Memory B cell (primary cell): Measurements from ENCODE around the gene EXOC3.

Experiments used
- ATAC-seq: fragments of 150-1000 bp; cut with Tn5 transposase; 2 replicates; pipeline ENCODE4 v1.10.0; 2021; ENCODE audit warnings: low read depth, mild to moderate bottlenecking, moderate library complexity
- DNase-seq, 2 donors: peaks; one replicate each; pipeline ENCODE4 v3.0.0; 2022; ENCODE audit warnings: low spot score in 2 of 2
- H3K27ac Mint-ChIP-seq: one replicate; pipeline ENCODE4 v1.8.0; 2022; ENCODE audit warnings: mild to moderate bottlenecking, moderate library complexity, mixed read lengths
- H3K27me3 Mint-ChIP-seq: one replicate; pipeline ENCODE4 v1.8.0; 2022; ENCODE audit warnings: mixed read lengths
- H3K36me3 Mint-ChIP-seq: one replicate; pipeline ENCODE4 v1.8.0; 2022; ENCODE audit warnings: mild to moderate bottlenecking, mixed read lengths
- H3K4me1 Mint-ChIP-seq: one replicate; pipeline ENCODE4 v1.8.0; 2022; ENCODE audit warnings: mixed read lengths
- H3K4me3 Mint-ChIP-seq: one replicate; pipeline ENCODE4 v1.8.0; 2022; ENCODE audit warnings: mild to moderate bottlenecking, moderate library complexity, mixed read lengths
- H3K9me3 Mint-ChIP-seq: one replicate; pipeline ENCODE4 v1.8.0; 2022; ENCODE audit warnings: mixed read lengths

EXOC3 gene

GRCh38 chr5:427415-428087, 15.4 kb upstream of the EXOC3 start:
- Mint-ChIP-seq H3K9me3 (peaks cover 10% of the 10 kb centered on the region), H3K4me3 (no peak overlapping the region), H3K36me3 (peaks cover 6% of the 10 kb centered on the region), H3K4me1 (peaks cover 13% of the 10 kb centered on the region), H3K27ac (no peak overlapping the region), H3K27me3 (peaks cover 19% of the 10 kb centered on the region)
- DNase-seq (no peak), ATAC-seq (no peak)

DNA sequence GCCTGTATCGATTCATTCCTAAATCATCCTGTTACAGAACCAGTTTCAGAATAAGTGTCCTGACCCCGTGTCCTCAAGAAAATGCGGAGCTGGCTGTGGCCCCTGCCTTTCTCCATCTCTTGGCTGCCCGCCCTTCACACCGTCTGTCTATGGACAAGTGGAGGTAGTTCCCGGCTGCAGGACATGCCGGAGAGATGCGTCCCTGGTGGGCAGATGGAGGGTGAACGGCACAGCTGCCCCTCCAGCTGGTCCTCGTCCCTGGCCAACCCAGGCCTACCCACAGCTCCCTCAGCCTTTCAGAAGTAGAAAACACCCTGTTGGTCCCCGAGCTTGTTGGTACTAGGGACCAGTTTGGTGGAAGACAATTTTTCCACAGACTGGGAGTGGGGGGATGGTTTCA, 14.8 kb upstream of the EXOC3 start:
- H3K27me3 Mint-ChIP-seq, result peaks cover 20% of the 10 kb centered on the region
- H3K27ac Mint-ChIP-seq, result no peak overlapping the region
- no peak for DNase-seq
- no peak for ATAC-seq
- peaks cover 10% of the 10 kb centered on the region for H3K9me3 Mint-ChIP-seq
- H3K4me3 Mint-ChIP-seq, result no peak overlapping the region
- H3K4me1 Mint-ChIP-seq, result peaks cover 13% of the 10 kb centered on the region
- H3K36me3 Mint-ChIP-seq, result peaks cover 6% of the 10 kb centered on the region

DNA sequence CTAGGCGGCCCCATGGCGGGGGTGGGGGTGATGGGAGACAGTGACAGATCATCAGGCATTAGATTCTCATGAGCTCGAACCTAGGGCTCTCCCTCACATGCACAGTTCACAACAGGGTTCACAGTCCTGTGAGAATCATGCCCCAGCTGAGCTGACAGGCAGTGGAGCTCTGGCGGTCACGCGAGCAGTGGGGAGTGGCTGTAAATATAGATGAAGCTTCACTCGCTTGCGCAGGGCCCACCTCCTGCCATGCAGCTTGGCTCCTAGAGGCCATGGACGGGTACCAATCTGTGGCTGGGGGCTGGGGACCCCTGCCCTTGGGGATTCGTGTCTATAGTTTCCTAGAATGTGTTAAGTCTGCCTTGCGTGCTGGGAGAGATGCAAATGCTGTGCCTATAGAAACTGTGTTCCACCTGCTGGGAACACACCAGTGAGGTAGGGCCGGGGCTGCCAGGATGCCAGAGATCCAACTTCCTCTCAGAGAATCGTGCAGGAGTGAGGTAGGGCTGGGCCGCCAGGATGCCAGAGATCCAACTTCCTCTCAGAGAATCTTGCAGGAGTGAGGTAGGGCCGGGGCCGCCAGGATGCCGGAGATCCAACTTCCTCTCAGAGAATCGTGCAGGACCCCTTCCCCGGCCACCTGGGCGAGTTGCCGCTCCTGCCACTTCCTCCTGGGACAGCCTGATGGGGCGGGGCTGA, 14.1 kb upstream of the EXOC3 start:
- DNase-seq (no peak), ATAC-seq (no peak)
- peaks cover 22% of the 10 kb centered on the region for H3K27me3 Mint-ChIP-seq
- peaks cover 11% of the 10 kb centered on the region for H3K4me1 Mint-ChIP-seq
- no peak overlapping the region for H3K27ac Mint-ChIP-seq
- peaks cover 10% of the 10 kb centered on the region for H3K9me3 Mint-ChIP-seq
- H3K36me3 Mint-ChIP-seq, result peaks cover 6% of the 10 kb centered on the region
- H3K4me3 Mint-ChIP-seq, result no peak overlapping the region

- peaks cover 4% of the 10 kb centered on the region for H3K4me1 Mint-ChIP-seq
- H3K36me3 Mint-ChIP-seq, result peaks cover 6% of the 10 kb centered on the region
- DNase-seq (no peak), ATAC-seq (no peak)
- peaks cover 22% of the 10 kb centered on the region for H3K27me3 Mint-ChIP-seq
- H3K4me3 Mint-ChIP-seq, result no peak overlapping the region
- H3K27ac Mint-ChIP-seq, result no peak overlapping the region
- peaks cover 10% of the 10 kb centered on the region for H3K9me3 Mint-ChIP-seq
Measured at GRCh38 chr5:429453-430188, 13.4 kb upstream of the EXOC3 start.

- DNase-seq, result no peak
- H3K27me3 Mint-ChIP-seq, result peaks cover 22% of the 10 kb centered on the region
- H3K27ac Mint-ChIP-seq, result no peak overlapping the region
- no peaks in the 10 kb centered on the region for H3K4me1 Mint-ChIP-seq
- no peak overlapping the region for H3K4me3 Mint-ChIP-seq
- H3K36me3 Mint-ChIP-seq, result peaks cover 6% of the 10 kb centered on the region
- H3K9me3 Mint-ChIP-seq, result peaks cover 10% of the 10 kb centered on the region
- no peak for ATAC-seq
Measured at GRCh38 chr5:430214-430925, 12.6 kb upstream of the EXOC3 start.

DNA sequence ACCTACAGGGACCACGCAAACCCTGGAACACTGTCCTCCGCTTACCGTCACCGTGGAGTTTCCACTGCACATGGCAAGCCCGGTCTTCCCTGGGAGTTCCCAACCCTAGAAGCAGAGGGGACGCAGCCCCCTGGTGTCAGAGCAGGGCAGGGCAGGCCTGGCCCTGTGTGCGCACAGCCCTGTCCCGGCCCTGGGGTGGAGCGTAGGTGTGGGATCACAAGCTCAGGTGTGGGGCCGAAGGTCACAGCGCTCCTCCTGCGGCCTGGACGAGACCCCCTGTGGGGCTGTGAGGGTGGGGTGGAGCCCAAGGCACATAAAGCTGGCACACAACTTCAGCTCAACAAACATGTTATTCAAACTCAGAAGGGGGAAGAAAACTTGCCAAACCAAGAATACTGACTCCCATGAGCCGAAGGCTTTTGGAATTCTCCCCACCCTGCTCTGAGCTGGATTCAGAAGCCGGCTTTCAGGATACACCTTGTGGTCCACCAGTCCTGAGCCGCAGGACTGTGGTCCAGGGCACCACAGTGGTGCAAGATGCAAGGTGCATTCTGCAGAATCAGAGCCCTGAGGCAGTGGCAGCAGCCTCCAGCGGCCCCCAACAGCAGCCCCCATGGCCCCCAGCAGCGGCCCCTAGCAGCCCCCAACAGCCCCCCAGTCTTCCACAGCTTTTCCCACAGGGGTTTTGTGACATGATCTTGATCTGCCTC, 11.8 kb upstream of the EXOC3 start:
- no peak for DNase-seq
- Mint-ChIP-seq H3K4me3 (no peak overlapping the region), H3K27me3 (peaks cover 20% of the 10 kb centered on the region), H3K9me3 (peaks cover 8% of the 10 kb centered on the region), H3K4me1 (no peaks in the 10 kb centered on the region), H3K27ac (no peak overlapping the region), H3K36me3 (peaks cover 4% of the 10 kb centered on the region)
- ATAC-seq, result peak; percentile 89

- Mint-ChIP-seq H3K9me3 (peaks cover 3% of the 10 kb centered on the region), H3K4me3 (no peak overlapping the region), H3K27me3 (peaks cover 18% of the 10 kb centered on the region), H3K4me1 (no peaks in the 10 kb centered on the region), H3K27ac (no peak overlapping the region), H3K36me3 (no peaks in the 10 kb centered on the region)
- DNase-seq, result no peak
- ATAC-seq, result no peak
Measured at GRCh38 chr5:431711-432050, 11.3 kb upstream of the EXOC3 start.

DNA sequence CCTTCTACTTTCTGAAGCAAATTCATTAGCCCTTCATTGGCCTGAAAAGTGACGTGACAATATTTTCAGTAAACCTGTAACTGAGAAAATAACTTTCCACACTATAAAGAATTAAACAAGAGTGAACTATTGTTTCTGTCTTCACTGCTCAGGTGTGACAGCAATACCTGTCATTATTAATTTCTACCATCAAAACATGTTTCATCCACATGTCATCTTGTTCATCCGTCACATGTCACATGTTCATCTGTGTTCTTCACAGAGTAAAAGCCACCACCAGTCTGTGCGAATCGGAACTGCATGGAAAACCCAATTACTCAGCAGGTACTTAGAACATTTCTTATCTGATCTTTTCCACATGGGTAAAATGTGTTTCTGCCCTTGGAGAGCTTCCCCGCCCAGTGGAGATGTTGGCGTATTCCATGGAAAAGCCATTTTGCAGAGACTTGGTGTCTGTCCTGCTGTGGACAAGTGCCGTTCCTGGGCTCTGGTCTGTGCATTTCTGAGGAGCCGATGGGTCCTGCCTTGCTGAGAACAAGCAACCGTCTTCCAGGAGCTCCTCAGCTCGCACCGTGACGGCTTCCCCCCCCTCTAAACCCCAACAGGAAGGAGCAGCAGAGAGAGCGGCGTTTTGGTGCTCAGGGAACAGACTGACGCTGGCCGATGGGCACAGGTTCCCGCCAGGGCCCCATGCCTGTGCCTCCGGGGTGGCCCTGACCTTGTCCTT, 10.6 kb upstream of the EXOC3 start:
- DNase-seq (no peak), ATAC-seq (no peak)
- H3K4me1 Mint-ChIP-seq, result no peaks in the 10 kb centered on the region
- peaks cover 18% of the 10 kb centered on the region for H3K27me3 Mint-ChIP-seq
- no peak overlapping the region for H3K27ac Mint-ChIP-seq
- no peak overlapping the region for H3K4me3 Mint-ChIP-seq
- no peaks in the 10 kb centered on the region for H3K36me3 Mint-ChIP-seq
- no peaks in the 10 kb centered on the region for H3K9me3 Mint-ChIP-seq

DNA sequence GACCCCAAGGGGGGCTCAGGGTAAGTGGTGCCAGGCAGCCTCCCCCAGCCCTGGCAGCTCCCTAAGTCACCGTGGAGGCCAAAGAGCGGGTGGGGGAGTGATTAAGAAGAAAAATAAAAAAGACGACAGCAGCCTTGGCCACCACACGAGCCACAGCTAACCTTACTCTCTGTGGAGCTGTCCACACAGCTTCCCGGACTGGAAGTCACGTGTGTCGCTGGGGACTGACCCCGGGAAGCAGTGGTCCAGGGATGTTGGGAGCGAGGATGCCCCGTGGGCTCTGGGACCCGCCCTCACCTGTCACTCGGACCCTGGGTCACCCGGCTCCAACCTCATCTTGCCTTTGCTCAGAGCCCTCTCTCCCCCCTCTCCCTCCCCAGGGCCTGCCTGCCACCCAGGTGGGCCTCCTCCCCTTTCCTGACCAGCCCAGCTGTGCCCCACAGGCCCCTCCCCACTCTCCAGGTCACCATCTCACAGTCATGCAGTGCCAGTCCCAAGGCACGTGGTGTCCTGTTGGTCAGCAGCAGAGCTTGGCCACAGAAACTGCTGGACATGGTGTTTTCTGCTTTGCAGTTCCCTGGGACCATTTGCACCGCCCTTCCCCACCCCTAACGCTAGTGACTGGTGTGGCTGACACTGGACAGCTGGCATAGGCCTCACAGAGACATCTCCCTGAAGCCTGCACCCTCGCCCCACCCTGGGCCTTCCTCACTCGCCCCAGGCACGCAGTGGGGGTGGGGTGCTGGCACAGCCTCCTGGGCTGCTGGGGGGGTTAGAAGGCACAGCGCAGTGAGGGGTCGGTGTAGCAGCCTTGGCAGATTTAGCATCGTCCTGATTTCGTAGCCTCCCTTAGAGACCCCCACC, 9.8 kb upstream of the EXOC3 start:
- H3K9me3 Mint-ChIP-seq, result no peaks in the 10 kb centered on the region
- ATAC-seq (no peak), DNase-seq (no peak)
- H3K36me3 Mint-ChIP-seq, result no peaks in the 10 kb centered on the region
- no peaks in the 10 kb centered on the region for H3K4me1 Mint-ChIP-seq
- peaks cover 18% of the 10 kb centered on the region for H3K27me3 Mint-ChIP-seq
- no peak overlapping the region for H3K27ac Mint-ChIP-seq
- no peak overlapping the region for H3K4me3 Mint-ChIP-seq

- H3K27ac Mint-ChIP-seq, result no peak overlapping the region
- ATAC-seq (no peak), DNase-seq (no peak)
- no peak overlapping the region for H3K4me3 Mint-ChIP-seq
- no peaks in the 10 kb centered on the region for H3K9me3 Mint-ChIP-seq
- H3K27me3 Mint-ChIP-seq, result peaks cover 18% of the 10 kb centered on the region
- H3K4me1 Mint-ChIP-seq, result no peaks in the 10 kb centered on the region
- no peaks in the 10 kb centered on the region for H3K36me3 Mint-ChIP-seq
Measured at GRCh38 chr5:433836-434235, 9.1 kb upstream of the EXOC3 start.

GRCh38 chr5:434443-435146, 8.4 kb upstream of the EXOC3 start:
- H3K9me3 Mint-ChIP-seq, result no peaks in the 10 kb centered on the region
- no peak for ATAC-seq
- H3K4me1 Mint-ChIP-seq, result no peaks in the 10 kb centered on the region
- DNase-seq, result no peak
- H3K27ac Mint-ChIP-seq, result no peak overlapping the region
- H3K4me3 Mint-ChIP-seq, result no peak overlapping the region
- no peaks in the 10 kb centered on the region for H3K36me3 Mint-ChIP-seq
- H3K27me3 Mint-ChIP-seq, result peaks cover 18% of the 10 kb centered on the region

DNA sequence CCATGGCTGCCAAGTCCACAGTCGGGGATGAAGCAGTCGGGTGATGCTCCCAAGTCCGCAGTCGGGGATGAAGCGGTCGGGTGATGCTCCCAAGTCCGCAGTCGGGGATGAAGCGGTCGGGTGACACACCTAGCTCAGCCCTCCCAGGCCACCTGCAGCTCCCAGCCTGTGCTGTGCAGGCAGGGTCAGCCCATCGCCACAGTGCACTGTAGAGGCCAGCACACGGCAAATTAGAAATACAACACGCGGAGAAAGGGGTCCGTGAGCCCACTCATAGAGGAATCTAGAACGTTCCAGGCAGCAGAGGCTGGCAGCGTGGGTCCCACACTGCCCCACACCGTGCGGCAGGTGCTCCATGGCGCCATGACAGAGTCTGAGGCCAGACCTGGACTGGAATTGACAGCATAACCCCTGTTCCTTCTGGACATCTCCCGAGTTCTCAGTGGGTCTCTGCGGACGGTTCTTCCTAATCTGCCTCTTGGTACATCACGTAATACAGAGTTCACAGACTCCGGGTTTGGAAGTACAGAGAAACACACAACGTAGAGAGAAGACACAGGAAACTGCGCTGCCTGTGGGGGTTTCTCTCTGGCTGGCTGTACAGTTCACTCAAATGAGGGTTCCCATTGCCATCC, 7.7 kb upstream of the EXOC3 start:
- Mint-ChIP-seq H3K36me3 (no peaks in the 10 kb centered on the region), H3K27ac (no peak overlapping the region), H3K4me3 (no peak overlapping the region), H3K27me3 (peaks cover 16% of the 10 kb centered on the region), H3K9me3 (no peaks in the 10 kb centered on the region), H3K4me1 (peaks cover under 1% of the 10 kb centered on the region)
- DNase-seq (no peak), ATAC-seq (no peak)
